ENCODE results near the gene TEX13B.

The TEX13B gene

DNA sequence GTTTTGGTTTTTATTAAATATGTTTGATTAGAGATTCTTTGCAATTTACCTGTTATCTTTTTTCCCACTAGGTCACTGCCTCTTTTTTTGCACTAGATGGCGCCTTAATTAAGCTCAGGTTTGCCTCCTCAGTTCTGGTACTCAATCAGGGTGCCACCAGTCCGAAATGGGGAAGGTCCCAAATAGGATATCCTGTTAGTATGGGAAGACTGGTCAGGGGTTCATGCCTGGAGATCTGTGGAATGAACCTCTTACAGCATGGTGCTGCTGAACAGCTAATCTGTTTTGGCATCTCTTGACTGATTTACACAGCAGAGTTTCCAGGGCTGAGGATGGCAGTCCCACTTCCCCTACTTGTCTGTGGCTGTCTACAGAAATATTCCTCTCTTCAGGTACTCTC, 38.5 kb upstream of the TEX13B start:
- H3K27ac ChIP-seq: no peak overlapping the region
- no peak for DNase-seq (ENCODE audit: low spot score)
- TF ChIP-seq, protein P1, sequence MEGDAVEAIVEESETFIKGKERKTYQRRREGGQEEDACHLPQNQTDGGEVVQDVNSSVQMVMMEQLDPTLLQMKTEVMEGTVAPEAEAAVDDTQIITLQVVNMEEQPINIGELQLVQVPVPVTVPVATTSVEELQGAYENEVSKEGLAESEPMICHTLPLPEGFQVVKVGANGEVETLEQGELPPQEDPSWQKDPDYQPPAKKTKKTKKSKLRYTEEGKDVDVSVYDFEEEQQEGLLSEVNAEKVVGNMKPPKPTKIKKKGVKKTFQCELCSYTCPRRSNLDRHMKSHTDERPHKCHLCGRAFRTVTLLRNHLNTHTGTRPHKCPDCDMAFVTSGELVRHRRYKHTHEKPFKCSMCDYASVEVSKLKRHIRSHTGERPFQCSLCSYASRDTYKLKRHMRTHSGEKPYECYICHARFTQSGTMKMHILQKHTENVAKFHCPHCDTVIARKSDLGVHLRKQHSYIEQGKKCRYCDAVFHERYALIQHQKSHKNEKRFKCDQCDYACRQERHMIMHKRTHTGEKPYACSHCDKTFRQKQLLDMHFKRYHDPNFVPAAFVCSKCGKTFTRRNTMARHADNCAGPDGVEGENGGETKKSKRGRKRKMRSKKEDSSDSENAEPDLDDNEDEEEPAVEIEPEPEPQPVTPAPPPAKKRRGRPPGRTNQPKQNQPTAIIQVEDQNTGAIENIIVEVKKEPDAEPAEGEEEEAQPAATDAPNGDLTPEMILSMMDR (IDR thresholded peaks at IDR 0.05): no peak
- no peak overlapping the region for H3K4me3 ChIP-seq

DNA sequence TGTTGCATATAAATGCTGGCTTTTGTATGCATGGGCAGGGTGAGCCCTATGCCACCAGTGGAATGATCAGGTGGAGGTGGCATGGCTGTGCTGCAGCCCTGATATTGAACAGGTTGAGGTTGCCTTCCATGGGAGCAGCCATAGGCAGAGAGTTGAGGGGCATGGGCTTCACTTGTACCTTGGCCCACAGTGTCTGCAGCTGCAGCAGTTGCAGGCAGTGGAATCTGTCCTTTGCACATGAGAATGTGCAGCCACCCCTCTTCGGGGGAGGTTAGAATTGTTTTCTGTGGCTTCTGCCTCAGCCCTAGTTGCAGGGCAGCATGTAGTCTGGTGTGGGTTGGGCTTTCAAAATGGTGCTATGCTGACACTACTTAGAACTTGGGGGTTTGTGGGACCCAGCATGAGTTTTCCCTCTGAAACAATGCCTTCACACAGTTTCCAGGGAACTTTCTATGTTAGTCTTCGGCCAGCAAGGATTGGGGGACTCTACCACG, 37.3 kb upstream of the TEX13B start:
- TF ChIP-seq, protein P1 (IDR thresholded peaks at IDR 0.05): no peak
- DNase-seq (ENCODE audit: low spot score): no peak
- H3K4me3 ChIP-seq: no peak overlapping the region
- H3K27ac ChIP-seq: no peak overlapping the region

DNA sequence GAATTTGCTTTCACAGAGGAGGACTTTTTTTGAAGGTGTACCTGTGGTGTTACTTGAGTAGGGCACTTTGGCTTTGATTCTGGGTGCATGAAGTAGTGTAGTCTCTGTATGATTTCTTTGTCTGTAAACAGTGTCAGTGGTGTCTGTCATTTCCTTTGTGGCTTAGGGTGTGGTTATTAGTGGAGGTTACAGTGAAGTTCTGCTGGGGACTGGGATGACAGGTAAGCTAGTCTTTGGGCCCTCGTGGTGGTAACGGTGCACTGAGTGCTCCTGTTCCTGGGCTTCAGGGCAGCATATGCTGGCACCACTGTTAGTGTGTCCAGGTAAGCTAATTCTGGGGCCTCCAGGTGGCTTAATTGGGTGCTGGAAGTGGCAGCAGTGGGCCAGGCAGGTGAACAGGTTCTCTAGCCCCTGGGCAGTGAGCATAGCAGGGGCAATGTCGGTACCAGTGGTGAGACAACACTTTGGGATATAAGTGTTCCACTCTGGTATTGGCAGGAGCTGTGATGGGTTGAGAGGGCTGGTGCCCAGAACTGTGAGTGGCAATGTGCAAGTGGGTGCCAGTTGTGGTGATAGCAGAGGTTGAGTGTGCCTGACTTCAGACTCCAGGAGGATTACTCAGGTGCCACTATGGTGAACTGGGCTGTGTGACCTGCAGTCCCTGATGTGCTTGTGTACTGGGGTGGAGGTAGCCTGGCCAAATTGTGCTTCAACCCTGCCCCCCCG, 36.6 kb upstream of the TEX13B start:
- TF ChIP-seq, protein P1 (IDR thresholded peaks at IDR 0.05): no peak
- Histone ChIP-seq H3K27ac (no peak overlapping the region), H3K4me3 (no peak overlapping the region)
- DNase-seq (ENCODE audit: low spot score): no peak

DNA sequence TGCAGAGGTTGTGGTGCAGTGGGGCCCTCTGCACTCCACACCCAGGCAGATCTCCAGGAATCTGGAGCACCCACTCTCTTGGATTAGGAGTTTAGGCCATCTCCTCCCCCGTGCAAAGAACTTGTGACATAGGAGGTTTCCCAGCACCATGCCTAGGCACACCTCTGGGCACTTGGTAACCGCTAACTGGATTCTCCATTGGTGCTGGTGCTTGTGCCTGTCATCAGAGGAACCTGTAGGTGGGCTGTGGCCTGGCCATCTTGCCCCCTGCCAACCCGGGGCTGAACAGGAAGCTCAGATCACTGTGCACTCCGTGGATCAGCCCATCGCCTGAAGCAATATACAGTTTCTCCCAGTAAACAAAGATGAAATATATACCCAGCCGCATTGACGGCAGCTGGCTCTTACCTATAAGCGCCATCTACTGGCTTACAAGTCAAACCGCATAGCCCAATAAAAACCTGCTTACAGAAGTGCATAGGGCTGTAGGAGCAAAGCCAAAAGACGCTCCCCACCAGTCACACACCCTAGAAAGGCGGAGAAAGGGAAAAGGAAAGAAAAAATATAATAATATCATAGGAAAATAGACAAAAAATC, 19.1 kb upstream of the TEX13B start:
- no peak for DNase-seq (ENCODE audit: low spot score)
- H3K27ac ChIP-seq: no peak overlapping the region
- TF ChIP-seq, protein P1 (IDR thresholded peaks at IDR 0.05): no peak

DNA sequence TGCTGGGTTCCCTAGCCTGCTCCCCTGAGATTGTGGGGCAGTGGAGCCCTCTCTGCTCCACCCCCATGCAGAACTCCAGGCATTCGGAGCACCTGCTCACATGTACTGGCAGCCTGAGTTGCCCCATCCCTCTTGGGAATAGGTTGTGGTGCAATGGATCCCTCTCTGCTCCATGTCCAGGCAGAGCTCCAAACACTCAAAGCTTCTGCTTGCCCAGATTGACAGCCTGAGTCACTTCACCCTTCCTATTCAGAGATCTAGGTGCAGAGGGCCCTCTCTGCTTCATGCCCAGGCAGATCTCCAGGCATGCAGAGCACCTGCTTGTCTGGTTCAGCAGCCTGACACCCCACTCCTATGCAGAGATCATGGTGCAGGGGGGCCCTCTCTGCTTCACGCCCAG, 18.6 kb upstream of the TEX13B start:
- no peak overlapping the region for H3K4me3 ChIP-seq
- TF ChIP-seq, protein P1 (IDR thresholded peaks at IDR 0.05): no peak
- no peak overlapping the region for H3K27ac ChIP-seq
- no peak for DNase-seq (ENCODE audit: low spot score)

More for the DNA sequence above, 19.1 kb upstream of the TEX13B start:
- no peak overlapping the region for H3K4me3 ChIP-seq

DNA sequence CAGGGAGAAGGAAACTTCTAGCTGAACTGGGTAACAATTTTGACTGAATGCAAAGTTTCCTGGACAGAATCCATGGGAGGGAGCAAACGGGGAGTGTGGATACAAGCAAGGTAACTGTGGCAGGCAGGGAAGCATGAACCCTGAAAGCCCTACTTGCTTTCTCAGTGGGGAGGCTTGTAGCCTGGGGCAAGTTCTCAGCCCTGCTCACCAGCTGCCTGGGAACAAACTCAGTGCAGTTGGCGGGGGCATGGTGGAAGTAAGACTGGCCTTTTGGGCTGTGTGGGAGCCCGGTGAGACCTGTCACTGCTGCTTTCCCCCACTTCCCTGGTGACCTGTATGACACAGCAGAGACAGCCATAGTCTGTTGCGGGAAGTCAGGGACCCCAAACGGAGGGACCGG, 14.0 kb upstream of the TEX13B start:
- no peak for DNase-seq (ENCODE audit: low spot score)
- TF ChIP-seq, protein P1 (IDR thresholded peaks at IDR 0.05): no peak
- no peak overlapping the region for H3K27ac ChIP-seq
- H3K4me3 ChIP-seq: no peak overlapping the region

DNA sequence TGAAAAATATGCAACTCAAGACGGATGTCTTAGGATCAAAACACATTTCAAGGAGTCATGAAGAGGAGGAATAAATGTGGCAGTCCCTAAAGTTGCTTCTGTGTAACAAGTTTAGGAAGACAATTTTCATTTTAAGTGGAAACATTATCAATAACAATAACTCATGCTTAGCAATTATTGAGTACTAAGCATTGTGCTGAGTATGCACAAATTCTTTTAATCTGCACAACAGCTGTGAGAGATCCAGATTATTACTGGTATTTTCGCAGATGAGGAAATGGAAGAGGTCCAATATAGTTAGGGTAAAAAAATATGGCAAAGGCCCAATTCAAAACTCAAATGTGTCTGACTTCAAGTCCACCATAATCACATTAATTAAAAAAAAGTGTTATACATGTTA, 2.9 kb upstream of the TEX13B start:
- Histone ChIP-seq H3K27ac (no peak overlapping the region), H3K4me3 (no peak overlapping the region)
- no peak for DNase-seq (ENCODE audit: low spot score)
- TF ChIP-seq, protein P1 (IDR thresholded peaks at IDR 0.05): no peak

Data from coronary artery (tissue), 2 donors.